Measurements from ENCODE around the gene ANO3. TPM values are rescaled to one million over a fixed set of nuclear protein-coding genes. Genes with fewer than 3 reads are reported as not detected.

The ANO3 gene
- total RNA-seq, 4 donors from 2014 or later, result 0.08 to 0.27 TPM; not detected in 2

GRCh38 chr11:26651916-26652315, 320.0 kb downstream of the ANO3 start:
- TF ChIP-seq POLR2AphosphoS5 (IDR thresholded peaks at IDR 0.05) (no peak), POLR2A (IDR thresholded peaks at IDR 0.05) (no peak), EP300 (IDR thresholded peaks at IDR 0.05) (no peak), CTCF (IDR thresholded peaks at IDR 0.05) (no peak)
- H3K27ac ChIP-seq, result no peak overlapping the region
- no peaks in the 10 kb centered on the region for H3K27me3 ChIP-seq
- H3K36me3 ChIP-seq, result no peaks in the 10 kb centered on the region
- no peaks in the 10 kb centered on the region for H3K9me3 ChIP-seq
- H3K4me1 ChIP-seq, result no peaks in the 10 kb centered on the region
- no peak for ATAC-seq
- WGBS, 2 donors (ENCODE audit: low coverage in 1 of 2), result 92 to 100% methylated on average over 6 of the region's 6 CpGs
- H3K4me3 ChIP-seq, result no peak overlapping the region

- WGBS, 2 donors (ENCODE audit: low coverage in 1 of 2), result 81 to 91% methylated on average over 2 of the region's 2 CpGs
- no peak for ATAC-seq
- Histone ChIP-seq H3K27me3 (no peaks in the 10 kb centered on the region), H3K9me3 (no peaks in the 10 kb centered on the region), H3K4me3 (no peak overlapping the region), H3K4me1 (no peaks in the 10 kb centered on the region), H3K36me3 (no peaks in the 10 kb centered on the region), H3K27ac (no peak overlapping the region)
- TF ChIP-seq POLR2AphosphoS5 (IDR thresholded peaks at IDR 0.05) (no peak), EP300 (IDR thresholded peaks at IDR 0.05) (no peak), POLR2A (IDR thresholded peaks at IDR 0.05) (no peak), CTCF (IDR thresholded peaks at IDR 0.05) (no peak)
Observed at GRCh38 chr11:26655287-26655686, 323.4 kb downstream of the ANO3 start.

- Histone ChIP-seq H3K4me3 (no peak overlapping the region), H3K27me3 (no peaks in the 10 kb centered on the region), H3K9me3 (no peaks in the 10 kb centered on the region), H3K4me1 (no peaks in the 10 kb centered on the region), H3K36me3 (no peaks in the 10 kb centered on the region), H3K27ac (no peak overlapping the region)
- TF ChIP-seq POLR2AphosphoS5 (IDR thresholded peaks at IDR 0.05) (no peak), POLR2A (IDR thresholded peaks at IDR 0.05) (no peak)
- ATAC-seq, result no peak
- WGBS, 2 donors (ENCODE audit: low coverage in 1 of 2), result 27 to 75% methylated on average over 1 of the region's 1 CpG
Observed at GRCh38 chr11:26662916-26663315, 331.0 kb downstream of the ANO3 start.

- WGBS, 2 donors (ENCODE audit: low coverage in 1 of 2), result 58 to 83% methylated on average over 2 of the region's 2 CpGs
- no peak for ATAC-seq
Observed at GRCh38 chr11:26665036-26665435, 333.1 kb downstream of the ANO3 start.

GRCh38 chr11:26665946-26666345, 334.0 kb downstream of the ANO3 start:
- Histone ChIP-seq H3K27me3 (no peaks in the 10 kb centered on the region), H3K36me3 (no peaks in the 10 kb centered on the region), H3K27ac (no peak overlapping the region), H3K4me1 (no peaks in the 10 kb centered on the region), H3K9me3 (no peaks in the 10 kb centered on the region), H3K4me3 (no peak overlapping the region)
- WGBS, 2 donors (ENCODE audit: low coverage in 1 of 2), result 64 to 71% methylated on average over 1 of the region's 1 CpG
- TF ChIP-seq EP300 (IDR thresholded peaks at IDR 0.05) (no peak), CTCF (IDR thresholded peaks at IDR 0.05) (no peak), POLR2AphosphoS5 (IDR thresholded peaks at IDR 0.05) (no peak), POLR2A (IDR thresholded peaks at IDR 0.05) (no peak)
- ATAC-seq, result no peak

More at GRCh38 chr11:26665036-26665435, 333.1 kb downstream of the ANO3 start:
- TF ChIP-seq POLR2A (IDR thresholded peaks at IDR 0.05) (no peak), POLR2AphosphoS5 (IDR thresholded peaks at IDR 0.05) (no peak), CTCF (IDR thresholded peaks at IDR 0.05) (no peak), EP300 (IDR thresholded peaks at IDR 0.05) (no peak)
- no peaks in the 10 kb centered on the region for H3K36me3 ChIP-seq
- no peak overlapping the region for H3K4me3 ChIP-seq
- H3K4me1 ChIP-seq, result no peaks in the 10 kb centered on the region
- no peaks in the 10 kb centered on the region for H3K9me3 ChIP-seq
- H3K27me3 ChIP-seq, result no peaks in the 10 kb centered on the region
- no peak overlapping the region for H3K27ac ChIP-seq

Measured in gastroesophageal sphincter (tissue), 4 donors.